ENCODE data around the gene OR4D5. TPM values are rescaled to one million over a fixed set of nuclear protein-coding genes. Genes with fewer than 3 reads are reported as not detected.
A peak's percentile ranks its signal among the peaks of the same experiment; 100 is the strongest.

Gene OR4D5
- total and polyA plus RNA-seq, 2 of the 8 experiments (the other 6 are each of a cell fraction or from before 2014, with no cell fraction given), result not detected

- H2AFZ ChIP-seq (ENCODE audit: low read length), result peak overlapping the region; percentile 35; the same call in 1 of the 2 replicates
- CTCF ChIA-PET (ENCODE audit: partially characterized antibody), result no interaction called here
- POLR2A ChIA-PET (ENCODE audit: partially characterized antibody), result no interaction called here
- no peak overlapping the region for H3K23ac ChIP-seq (ENCODE audit: insufficient read length)
- H2AK5ac ChIP-seq (ENCODE audit: low read depth, low read length), result no peak overlapping the region
- no peak overlapping the region for H3K56ac ChIP-seq (replicated peaks; ENCODE audit: insufficient read length, low read depth, low read length)
- H3K4me1 ChIP-seq (replicated peaks in 1 of 4; ENCODE audit: control insufficient read depth in 3 of 4, insufficient read depth in 4 of 4, low read length in 3 of 4), result 0 out of 7 replicates have a peak, but pooled peaks cover 0 to 3% (median 0%) of the 10 kb centered on the region in 4 experiments
- no peak overlapping the region for H4K8ac ChIP-seq (ENCODE audit: extremely low read depth, insufficient read depth, low read length)
- no peak overlapping the region for H3K14ac ChIP-seq (ENCODE audit: insufficient read length)
- no peaks in the 10 kb centered on the region for H3K23me2 ChIP-seq (ENCODE audit: low read depth, low read length)
- no peak overlapping the region for H2BK20ac ChIP-seq (ENCODE audit: low read length)
- WGBS, 2 experiments (ENCODE audit: extremely low coverage in 1 of 2, insufficient coverage in 1 of 2, insufficient read length in 1 of 2, insufficient replicate concordance in 2 of 2, low coverage in 1 of 2, low lambda C conversion rate in 2 of 2, missing lambda C conversion rate in 1 of 2), result 92% methylated on average over 3 of the region's 3 CpGs; no CpG with 5 or more reads in 1 of the 2 experiments
- H4K91ac ChIP-seq (replicated peaks; ENCODE audit: insufficient read length, low read length), result peak overlapping the region; percentile 38
- H2BK15ac ChIP-seq (ENCODE audit: low read length), result no peak overlapping the region
- no peaks in the 10 kb centered on the region for H3K9me3 ChIP-seq (ENCODE audit: insufficient read depth in 2 of 2, low read depth in 1 of 2, low read length in 1 of 2)
- no peak overlapping the region for H2BK120ac ChIP-seq (replicated peaks; ENCODE audit: low read depth, low read length)
- no peaks in the 10 kb centered on the region for H3K36me3 ChIP-seq (ENCODE audit: control insufficient read depth in 2 of 4, insufficient read depth in 4 of 4, low read length in 3 of 4)
- no peaks in the 10 kb centered on the region for H3K27me3 ChIP-seq (replicated peaks in 1 of 4; ENCODE audit: control insufficient read depth in 3 of 4, extremely low read depth in 1 of 4, insufficient read depth in 3 of 4, low read length in 3 of 4)
- no peak overlapping the region for H3K18ac ChIP-seq (ENCODE audit: extremely low read depth, low read length)
- H4K5ac ChIP-seq (ENCODE audit: insufficient read length, low read depth, low read length), result no peak overlapping the region
- no peaks in the 10 kb centered on the region for H3K79me2 ChIP-seq (ENCODE audit: control insufficient read depth in 1 of 2, insufficient read depth in 2 of 2, low read length in 2 of 2)
- no peak for DNase-seq (ENCODE audit: low read depth in 1 of 2, low spot score in 2 of 2)
- H2BK12ac ChIP-seq (ENCODE audit: low read depth, low read length), result no peak overlapping the region
- H3K4ac ChIP-seq (replicated peaks; ENCODE audit: insufficient read length, low read depth, low read length), result no peak overlapping the region
- no peak for FAIRE-seq
- H3K27ac ChIP-seq (ENCODE audit: low read depth, low read length), result no peak overlapping the region; the same call in 1 of the 2 replicates
- H3K79me1 ChIP-seq (ENCODE audit: low read depth, low read length), result no peaks in the 10 kb centered on the region
- H4K20me1 ChIP-seq (replicated peaks in 1 of 2; ENCODE audit: control insufficient read depth in 1 of 2, insufficient read depth in 2 of 2, low read length in 2 of 2), result no peaks in the 10 kb centered on the region
- no peak overlapping the region for H3K4me3 ChIP-seq (ENCODE audit: extremely low read depth in 1 of 4, insufficient read depth in 2 of 4, low read depth in 3 of 4, low read length in 4 of 4)
- no peak overlapping the region for H3K4me2 ChIP-seq (ENCODE audit: insufficient read depth in 1 of 2, low read depth in 2 of 2, low read length in 2 of 2)
- no peak overlapping the region for H3K9ac ChIP-seq (replicated peaks in 1 of 4; ENCODE audit: extremely low read depth in 1 of 4, low read depth in 3 of 4, low read length in 3 of 4)
- H2BK5ac ChIP-seq (ENCODE audit: low read depth, low read length), result no peak overlapping the region
- no peak for TF ChIP-seq BCL11A (IDR thresholded peaks at IDR 0.05; ENCODE audit: low read depth in 2 of 2, low read length in 2 of 2)
- no peak for TF ChIP-seq CREB1 (IDR thresholded peaks at IDR 0.05)
- no peak for TF ChIP-seq CBX5 (IDR thresholded peaks at IDR 0.05; ENCODE audit: low read depth, low read length)
- no peak for TF ChIP-seq KDM1A (IDR thresholded peaks at IDR 0.05; ENCODE audit: borderline replicate concordance, low read length)
- no peak for TF ChIP-seq SP1 (IDR thresholded peaks at IDR 0.05; ENCODE audit: low read depth, low read length)
- TF ChIP-seq FOSL1 (IDR thresholded peaks at IDR 0.05; ENCODE audit: insufficient read depth, low read depth, low read length), result no peak
- no peak for TF ChIP-seq SIX5 (IDR thresholded peaks at IDR 0.05; ENCODE audit: low read depth, low read length)
- no peak for TF ChIP-seq SP2 (IDR thresholded peaks at IDR 0.05; ENCODE audit: low read length)
- no peak for TF ChIP-seq TCF12 (IDR thresholded peaks at IDR 0.05; ENCODE audit: low read depth, low read length)
- TF ChIP-seq USF2 (IDR thresholded peaks at IDR 0.05; ENCODE audit: low read length), result no peak
- no peak for TF ChIP-seq CEBPB (IDR thresholded peaks at IDR 0.05; ENCODE audit: low read depth, low read length)
- no peak for TF ChIP-seq SRF (IDR thresholded peaks at IDR 0.05; ENCODE audit: low read depth, low read length)
- TF ChIP-seq MAX (IDR thresholded peaks at IDR 0.05), result no peak
- no peak for TF ChIP-seq PHF8 (conservative IDR thresholded peaks at IDR 0.05; ENCODE audit: low read depth, low read length)
- TF ChIP-seq POLR2AphosphoS5 (IDR thresholded peaks at IDR 0.05; ENCODE audit: low read depth, low read length), result no peak
These were observed 39.6 kb upstream of the OR4D5 start for GRCh38 chr11:123899792-123900191.
